ENCODE data around the gene SOAT1. TPM values are rescaled to one million over a fixed set of nuclear protein-coding genes. Genes with fewer than 3 reads are reported as not detected.

Gene SOAT1
- 48.7 and 50.8 TPM in 2 replicates for total RNA-seq (2013; cell fraction: nucleolus; rRNA removed)
- 12.9 and 13.5 TPM in 2 replicates for total RNA-seq (2014; rRNA removed)
- 14.0 and 14.1 TPM in 2 replicates for total RNA-seq (2014; rRNA removed; fragmentation: Illumina TruSeq; extraction: Trizol)
- total RNA-seq (2021), result 32.0 and 32.5 TPM in 2 replicates
- polyA plus RNA-seq (2011; ENCODE audit: low read depth), result 3.6 TPM
- 68.5 and 80.1 TPM in 2 replicates for polyA plus RNA-seq (2011; rRNA removed)
- polyA plus RNA-seq (2011; cell fraction: cytosol; rRNA removed), result 20.5 and 29.3 TPM in 2 replicates
- 17.8 and 19.1 TPM in 2 replicates for polyA plus RNA-seq (2011; cell fraction: nucleus; rRNA removed)
- polyA plus RNA-seq (2012), result 6.1 and 7.7 TPM in 2 replicates
- 30.6 and 33.2 TPM in 2 replicates for polyA plus RNA-seq (2014; fragmentation: Illumina TruSeq; extraction: Trizol)
- 10 to 100 TPM in 1 of 2 experiments, 1 to 10 TPM in 1; 8.6 to 12.5 TPM for polyA plus RNA-seq (2014; fragmentation: Nextera tagmentation; extraction: Ambion mirVana)
- 11.6 and 11.7 TPM in 2 replicates for polyA plus RNA-seq (2014; rRNA removed)
- polyA plus RNA-seq (2016; fragmentation: Nextera tagmentation; extraction: Ambion mirVana), result 10 to 100 TPM; 60.3 to 61.0 TPM
- polyA minus RNA-seq (2011; rRNA and poly(A)+ RNA removed), result 69.5 and 114 TPM in 2 replicates
- polyA minus RNA-seq (2011; cell fraction: cytosol; rRNA and poly(A)+ RNA removed), result 12.6 and 20.9 TPM in 2 replicates
- 7.6 and 12.7 TPM in 2 replicates for polyA minus RNA-seq (2011; cell fraction: nucleus; rRNA and poly(A)+ RNA removed)
- percentile 87 among the genes with signal in this experiment for Bru-seq, nascent RNA
- BruChase-seq, experiment 1, labeled RNA remaining after a 6-hour chase, result percentile 89 among the genes with signal in this experiment
- BruChase-seq, experiment 2, labeled RNA remaining after a 2-hour chase, result percentile 88 among the genes with signal in this experiment
- long read RNA-seq, experiment 1, full-length matches to known transcripts, result 24 of 28 reads
- long read RNA-seq, experiment 1, partial matches to known transcripts, result 1 of 28 reads
- long read RNA-seq, experiment 1, other reads (novel, unspliced or antisense), result 3 of 28 reads
- long read RNA-seq, experiment 2, full-length matches to known transcripts, result 241 of 296 reads
- long read RNA-seq, experiment 2, partial matches to known transcripts, result 28 of 296 reads
- long read RNA-seq, experiment 2, other reads (novel, unspliced or antisense), result 27 of 296 reads

GRCh38 chr1:179293340-179294327, at the start of gene SOAT1:
SOAT1 (plus strand) TSS chr1:179293797; CDS start chr1:179302685, 8,888 bp downstream.
- peaks cover 32% of the 10 kb centered on the region for H3K79me2 ChIP-seq (ENCODE audit: control insufficient read depth, insufficient read depth, low read length)
- TF ChIP-seq ZZZ3 (IDR thresholded peaks at IDR 0.05; ENCODE audit: control insufficient read depth, insufficient read length, low read depth), result no peak
- TF ChIP-seq SIN3A (IDR thresholded peaks at IDR 0.05; ENCODE audit: low read depth, low read length), result no peak
- peak; percentile 56; the same call in 1 of the 2 replicates for TF ChIP-seq TAF1 (IDR thresholded peaks at IDR 0.05; ENCODE audit: borderline replicate concordance, low read depth, low read length)
- TF ChIP-seq ZSCAN29 (IDR thresholded peaks at IDR 0.05), result no peak
- TF ChIP-seq PML (IDR thresholded peaks at IDR 0.05; ENCODE audit: low read length), result no peak
- TF ChIP-seq, protein P1, sequence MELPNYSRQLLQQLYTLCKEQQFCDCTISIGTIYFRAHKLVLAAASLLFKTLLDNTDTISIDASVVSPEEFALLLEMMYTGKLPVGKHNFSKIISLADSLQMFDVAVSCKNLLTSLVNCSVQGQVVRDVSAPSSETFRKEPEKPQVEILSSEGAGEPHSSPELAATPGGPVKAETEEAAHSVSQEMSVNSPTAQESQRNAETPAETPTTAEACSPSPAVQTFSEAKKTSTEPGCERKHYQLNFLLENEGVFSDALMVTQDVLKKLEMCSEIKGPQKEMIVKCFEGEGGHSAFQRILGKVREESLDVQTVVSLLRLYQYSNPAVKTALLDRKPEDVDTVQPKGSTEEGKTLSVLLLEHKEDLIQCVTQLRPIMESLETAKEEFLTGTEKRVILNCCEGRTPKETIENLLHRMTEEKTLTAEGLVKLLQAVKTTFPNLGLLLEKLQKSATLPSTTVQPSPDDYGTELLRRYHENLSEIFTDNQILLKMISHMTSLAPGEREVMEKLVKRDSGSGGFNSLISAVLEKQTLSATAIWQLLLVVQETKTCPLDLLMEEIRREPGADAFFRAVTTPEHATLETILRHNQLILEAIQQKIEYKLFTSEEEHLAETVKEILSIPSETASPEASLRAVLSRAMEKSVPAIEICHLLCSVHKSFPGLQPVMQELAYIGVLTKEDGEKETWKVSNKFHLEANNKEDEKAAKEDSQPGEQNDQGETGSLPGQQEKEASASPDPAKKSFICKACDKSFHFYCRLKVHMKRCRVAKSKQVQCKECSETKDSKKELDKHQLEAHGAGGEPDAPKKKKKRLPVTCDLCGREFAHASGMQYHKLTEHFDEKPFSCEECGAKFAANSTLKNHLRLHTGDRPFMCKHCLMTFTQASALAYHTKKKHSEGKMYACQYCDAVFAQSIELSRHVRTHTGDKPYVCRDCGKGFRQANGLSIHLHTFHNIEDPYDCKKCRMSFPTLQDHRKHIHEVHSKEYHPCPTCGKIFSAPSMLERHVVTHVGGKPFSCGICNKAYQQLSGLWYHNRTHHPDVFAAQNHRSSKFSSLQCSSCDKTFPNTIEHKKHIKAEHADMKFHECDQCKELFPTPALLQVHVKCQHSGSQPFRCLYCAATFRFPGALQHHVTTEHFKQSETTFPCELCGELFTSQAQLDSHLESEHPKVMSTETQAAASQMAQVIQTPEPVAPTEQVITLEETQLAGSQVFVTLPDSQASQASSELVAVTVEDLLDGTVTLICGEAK (IDR thresholded peaks at IDR 0.05; ENCODE audit: borderline replicate concordance), result no peak
- TF ChIP-seq TCF7 (IDR thresholded peaks at IDR 0.05; ENCODE audit: borderline replicate concordance), result no peak
- TF ChIP-seq IRF4 (IDR thresholded peaks at IDR 0.05; ENCODE audit: low read depth, low read length), result no peak
- no peak for TF ChIP-seq TCF12 (IDR thresholded peaks at IDR 0.05; ENCODE audit: low read depth, low read length)
- TF ChIP-seq EP300 (IDR thresholded peaks at IDR 0.05; ENCODE audit: borderline replicate concordance in 1 of 2, control insufficient read depth in 1 of 2, low read depth in 2 of 2, low read length in 2 of 2), result no peak

More at GRCh38 chr1:179293340-179294327, at the start of gene SOAT1:
- H3K4me2 ChIP-seq (ENCODE audit: control insufficient read depth, insufficient read depth), result peak within 1 kb of the TSS; percentile 98
- SMC1A ChIA-PET (ENCODE audit: uncharacterized antibody, unreplicated experiment), result interaction anchor here (0.6 to 3.6 kb wide), 16 partner anchors 8 to 256 kb away, joined by 3 to 29 read pairs (median 4); partner anchors contain the start of gene TOR3A
- FAIRE-seq, result no peak
- intact Hi-C loops (cut with micrococcal nuclease; ENCODE audit: unreplicated experiment) (loop anchor here (1.0 to 5.0 kb wide), 2 partner anchors 66 to 72 kb away; partner anchors contain the start of genes ABL2 and AXDND1), in situ Hi-C loops (cut with MboI) (no loop called here)
- DNase-seq (ENCODE audit: low read depth, low spot score), result peak; percentile 63
- no TSS peak for BruUV-seq (replicated peaks)
- H4K20me1 ChIP-seq (ENCODE audit: control insufficient read depth, insufficient read depth), result no peaks in the 10 kb centered on the region
- RAD21 ChIA-PET (ENCODE audit: unreplicated experiment), result interaction anchor here (0.6 to 2.8 kb wide), 19 partner anchors 23 to 215 kb away, joined by 3 to 18 read pairs (median 4); partner anchors contain the start of gene AXDND1
- no peaks in the 10 kb centered on the region for H3K4me1 ChIP-seq (ENCODE audit: control insufficient read depth, insufficient read depth, low read length)
- peak within 1 kb of the TSS; percentile 78 for H3K27ac ChIP-seq (ENCODE audit: control insufficient read depth, insufficient read depth)
- no peaks in the 10 kb centered on the region for H3K9me3 ChIP-seq (replicated peaks; ENCODE audit: control insufficient read depth, insufficient read depth, low read length)
- peak within 1 kb of the TSS; percentile 83 for H2AFZ ChIP-seq (ENCODE audit: control insufficient read depth, low read depth, low read length)
- POLR2A ChIA-PET, result interaction anchor here (0.6 to 2.6 kb wide), 12 partner anchors 10 to 589 kb away, joined by 3 to 11 read pairs (median 4); partner anchors contain the start of genes AXDND1 and TOR3A
- WGBS (ENCODE audit: insufficient coverage, insufficient replicate concordance, low lambda C conversion rate, missing lambda C conversion rate), result 1% methylated on average over 55 of the region's 71 CpGs
- ATAC-seq, result peak; percentile 94
- no peaks in the 10 kb centered on the region for H3K27me3 ChIP-seq (replicated peaks in 1 of 2; ENCODE audit: control insufficient read depth in 2 of 2, insufficient read depth in 2 of 2, low read length in 1 of 2)
- CTCF ChIA-PET, result interaction anchor here (0.7 to 5.1 kb wide), 17 partner anchors 9 to 213 kb away, joined by 3 to 49 read pairs (median 4); partner anchors contain the start of genes AXDND1 and TOR3A
- peak within 1 kb of the TSS; percentile 100 for H3K4me3 ChIP-seq
- H3K36me3 ChIP-seq (ENCODE audit: control insufficient read depth in 2 of 2, insufficient read depth in 2 of 2, low read length in 1 of 2), result no peaks in the 10 kb centered on the region
- H3K9ac ChIP-seq (ENCODE audit: control insufficient read depth, insufficient read depth, low read length), result peak within 1 kb of the TSS; percentile 88
